ENCODE data around the gene ZNF865. TPM values are rescaled to one million over a fixed set of nuclear protein-coding genes. Genes with fewer than 3 reads are reported as not detected.

Gene ZNF865
- total and polyA plus RNA-seq, 2 donors (not counting 1 experiment from before 2014, with no cell fraction given), result 11.3 to 22.7 TPM

- CTCF ChIA-PET, result no interaction called here
- H3K9ac ChIP-seq (ENCODE audit: low read length), result no peak overlapping the region
- DNase-seq, result no peak
- no peak overlapping the region for H3K4me2 ChIP-seq (replicated peaks; ENCODE audit: low read depth, low read length, poor library complexity, severe bottlenecking)
- H2AFZ ChIP-seq (ENCODE audit: insufficient read depth, low read depth, low read length, poor library complexity, severe bottlenecking), result no peak overlapping the region
- Mint-ChIP-seq H3K4me1 (peaks cover 45% of the 10 kb centered on the region), H3K27ac (peak overlapping the region; percentile 54), H3K4me3 (peak overlapping the region; percentile 30), H3K27me3 (no peaks in the 10 kb centered on the region), H3K9me3 (ENCODE audit: insufficient read depth) (no peaks in the 10 kb centered on the region)
- no peak overlapping the region for H3K4me3 ChIP-seq (ENCODE audit: control extremely low read depth in 1 of 5, extremely low read depth in 1 of 5, insufficient read depth in 1 of 5, low read depth in 2 of 5, low read length in 4 of 5)
- H3K27ac ChIP-seq (ENCODE audit: low read length in 2 of 2), result no peak overlapping the region
- H3K79me2 ChIP-seq (ENCODE audit: control insufficient read depth, insufficient read depth, low read length), result peaks cover 32% of the 10 kb centered on the region
- H4K20me1 ChIP-seq (ENCODE audit: control insufficient read depth, insufficient read depth, low read length, poor library complexity, severe bottlenecking), result peaks cover 9% of the 10 kb centered on the region
- TF ChIP-seq EZH2 (IDR thresholded peaks at IDR 0.05; ENCODE audit: borderline replicate concordance, insufficient read depth, low read depth, low read length, poor library complexity, severe bottlenecking) (no peak), CTCF (IDR thresholded peaks at IDR 0.05) (no peak)
- POLR2A ChIA-PET, result no interaction called here
- no peak for ATAC-seq (ENCODE audit: low read depth)
- H3K4me1 ChIP-seq (ENCODE audit: control insufficient read depth in 2 of 2, insufficient read depth in 2 of 2, low read length in 2 of 2), result peaks cover 27 to 45% of the 10 kb centered on the region in 2 donors
- no peaks in the 10 kb centered on the region for H3K9me3 ChIP-seq (ENCODE audit: control extremely low read depth in 1 of 3, control insufficient read depth in 2 of 3, insufficient read depth in 1 of 3, low read length in 2 of 3)
- intact Hi-C loops (cut with micrococcal nuclease), result no loop called here
- WGBS (ENCODE audit: insufficient coverage), result 93% methylated on average over 14 of the region's 18 CpGs
- H3K36me3 ChIP-seq (replicated peaks in 1 of 2; ENCODE audit: control extremely low read depth in 1 of 2, control insufficient read depth in 1 of 2, extremely low read depth in 1 of 2, insufficient read depth in 2 of 2, low read length in 1 of 2), result peaks cover 0 to 25% of the 10 kb centered on the region in 2 experiments
- H3K27me3 ChIP-seq (replicated peaks in 1 of 4; ENCODE audit: control extremely low read depth in 1 of 4, control insufficient read depth in 3 of 4, insufficient read depth in 4 of 4, low read length in 3 of 4), result no peaks in the 10 kb centered on the region
These were observed 45.8 kb downstream of the ZNF865 start for GRCh38 chr19:55651236-55651635.

DNA sequence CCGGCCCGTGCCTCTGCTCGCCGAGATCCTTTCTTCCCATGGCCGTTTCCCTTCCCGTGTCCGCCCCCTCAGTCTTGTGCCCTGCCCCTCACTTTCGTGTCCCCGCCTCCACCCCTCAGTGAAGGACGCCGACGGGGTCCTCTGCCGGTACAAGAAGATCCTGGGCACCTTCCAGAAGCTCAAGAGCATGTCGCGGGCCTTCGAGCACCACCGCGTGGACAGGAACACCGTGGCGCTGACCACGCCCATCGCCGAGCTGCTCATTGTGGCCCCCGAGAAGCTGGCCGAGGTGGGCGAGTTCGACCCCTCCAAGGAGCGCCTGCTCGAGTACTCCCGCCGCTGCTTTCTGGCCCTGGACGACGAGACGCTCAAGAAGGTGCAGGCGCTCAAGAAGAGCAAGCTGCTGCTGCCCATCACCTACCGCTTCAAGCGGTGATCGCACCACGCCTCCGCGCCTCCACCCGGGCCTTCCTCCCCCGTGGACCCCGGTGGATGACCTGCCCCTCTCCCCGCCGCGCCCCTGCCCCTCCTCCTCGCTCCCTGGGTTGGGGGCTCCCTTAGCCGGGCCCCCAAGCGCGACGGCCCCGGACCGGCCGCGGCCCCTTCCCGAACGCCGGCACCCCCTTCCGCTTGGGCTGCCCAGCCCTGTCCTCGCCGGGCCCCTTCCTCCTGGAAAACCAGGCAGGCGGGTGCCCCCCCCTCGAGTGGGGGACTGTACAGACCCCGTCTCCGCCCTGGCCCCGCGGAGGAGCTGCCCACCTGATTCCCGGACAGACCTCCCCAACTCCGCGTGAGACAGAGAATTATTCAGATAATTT lies 47.1 kb downstream of the ZNF865 start:
- H3K27ac ChIP-seq (ENCODE audit: low read length in 2 of 2), result no peak overlapping the region
- peaks cover 39% of the 10 kb centered on the region for H3K79me2 ChIP-seq (ENCODE audit: control insufficient read depth, insufficient read depth, low read length)
- no peak overlapping the region for H3K4me3 ChIP-seq (ENCODE audit: control extremely low read depth in 1 of 5, extremely low read depth in 1 of 5, insufficient read depth in 1 of 5, low read depth in 2 of 5, low read length in 4 of 5)
- peak overlapping the region; percentile 87 for H3K4me2 ChIP-seq (replicated peaks; ENCODE audit: low read depth, low read length, poor library complexity, severe bottlenecking)
- no peaks in the 10 kb centered on the region for H3K27me3 Mint-ChIP-seq
- no peaks in the 10 kb centered on the region for H3K9me3 Mint-ChIP-seq (ENCODE audit: insufficient read depth)
- peaks cover 51% of the 10 kb centered on the region for H3K4me1 Mint-ChIP-seq
- no peaks in the 10 kb centered on the region for H3K9me3 ChIP-seq (ENCODE audit: control extremely low read depth in 1 of 3, control insufficient read depth in 2 of 3, insufficient read depth in 1 of 3, low read length in 2 of 3)
- H3K36me3 ChIP-seq (replicated peaks in 1 of 2; ENCODE audit: control extremely low read depth in 1 of 2, control insufficient read depth in 1 of 2, extremely low read depth in 1 of 2, insufficient read depth in 2 of 2, low read length in 1 of 2), result peaks cover 0 to 31% of the 10 kb centered on the region in 2 experiments
- 93% methylated on average over 64 of the region's 71 CpGs for WGBS (ENCODE audit: insufficient coverage)
- peaks cover 22% of the 10 kb centered on the region for H4K20me1 ChIP-seq (ENCODE audit: control insufficient read depth, insufficient read depth, low read length, poor library complexity, severe bottlenecking)
- no peak overlapping the region for H2AFZ ChIP-seq (ENCODE audit: insufficient read depth, low read depth, low read length, poor library complexity, severe bottlenecking)
- intact Hi-C loops (cut with micrococcal nuclease), result loop anchor here (1.0 kb wide), 1 partner anchor 20 kb away; no protein-coding TSS in a partner anchor
- H3K27ac Mint-ChIP-seq, result peak overlapping the region; percentile 80
- H3K4me3 Mint-ChIP-seq, result peak overlapping the region; percentile 34
- H3K4me1 ChIP-seq (ENCODE audit: control insufficient read depth in 2 of 2, insufficient read depth in 2 of 2, low read length in 2 of 2), result peaks cover 32 to 46% of the 10 kb centered on the region in 2 donors
- H3K9ac ChIP-seq (ENCODE audit: low read length), result no peak overlapping the region
- ATAC-seq (ENCODE audit: low read depth) (no peak), DNase-seq (peak; percentile 46)
- POLR2A ChIA-PET, result interaction anchor here (0.7 to 1.6 kb wide), 6 partner anchors 9 to 489 kb away, joined by 4 to 10 read pairs (median 6); partner anchors contain the start of genes ZNF444 and ZNF581
- no peaks in the 10 kb centered on the region for H3K27me3 ChIP-seq (replicated peaks in 1 of 4; ENCODE audit: control extremely low read depth in 1 of 4, control insufficient read depth in 3 of 4, insufficient read depth in 4 of 4, low read length in 3 of 4)
- CTCF ChIA-PET, result interaction anchor here (0.6 to 3.9 kb wide), 7 partner anchors 13 to 179 kb away, joined by 3 to 87 read pairs (median 5); partner anchors contain the start of gene ZNF580
- TF ChIP-seq CTCF (IDR thresholded peaks at IDR 0.05), result no peak
- TF ChIP-seq EZH2 (IDR thresholded peaks at IDR 0.05; ENCODE audit: borderline replicate concordance, insufficient read depth, low read depth, low read length, poor library complexity, severe bottlenecking), result no peak
